ENCODE results near the gene PCDHGA6.
"Not testable (repeated sequence)": the region's sequence is repeated elsewhere in the genome, so short reads cannot be mapped to it uniquely, and the experiment has no call there.

PCDHGA6 gene

DNA sequence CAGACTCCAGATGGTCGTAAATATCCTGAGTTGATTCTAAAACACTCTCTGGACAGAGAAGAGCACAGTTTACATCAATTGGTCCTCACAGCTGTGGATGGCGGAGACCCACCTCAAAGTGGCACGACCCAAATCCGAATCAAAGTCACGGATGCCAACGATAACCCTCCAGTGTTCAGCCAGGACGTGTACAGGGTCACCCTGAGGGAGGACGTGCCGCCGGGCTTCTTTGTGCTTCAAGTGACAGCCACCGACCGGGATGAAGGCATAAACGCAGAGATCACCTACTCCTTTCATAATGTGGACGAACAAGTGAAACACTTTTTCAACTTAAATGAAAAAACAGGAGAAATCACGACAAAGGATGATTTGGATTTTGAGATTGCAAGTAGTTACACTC lies 13.0 kb upstream of the PCDHGA6 start:
- no peak for DNase-seq

DNA sequence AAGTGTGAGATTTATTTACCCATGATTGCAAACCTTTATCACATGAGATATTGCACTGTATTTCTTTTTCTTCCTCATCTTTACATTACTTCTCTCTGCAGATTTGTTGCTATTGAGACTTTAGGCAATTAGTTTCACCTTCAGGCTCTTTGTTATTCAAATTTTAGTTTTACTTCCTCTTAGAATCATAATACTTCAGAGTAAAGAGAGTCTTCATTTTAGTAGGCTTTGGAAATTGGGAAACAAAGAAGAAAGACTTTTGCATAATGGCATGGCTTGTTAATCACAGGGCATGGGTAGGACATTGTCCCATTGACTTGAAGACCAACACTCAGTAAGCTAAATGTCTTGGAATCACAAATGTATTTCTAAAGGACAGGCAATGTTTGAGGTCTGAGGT lies 11.0 kb upstream of the PCDHGA6 start:
- no peak for DNase-seq

DNA sequence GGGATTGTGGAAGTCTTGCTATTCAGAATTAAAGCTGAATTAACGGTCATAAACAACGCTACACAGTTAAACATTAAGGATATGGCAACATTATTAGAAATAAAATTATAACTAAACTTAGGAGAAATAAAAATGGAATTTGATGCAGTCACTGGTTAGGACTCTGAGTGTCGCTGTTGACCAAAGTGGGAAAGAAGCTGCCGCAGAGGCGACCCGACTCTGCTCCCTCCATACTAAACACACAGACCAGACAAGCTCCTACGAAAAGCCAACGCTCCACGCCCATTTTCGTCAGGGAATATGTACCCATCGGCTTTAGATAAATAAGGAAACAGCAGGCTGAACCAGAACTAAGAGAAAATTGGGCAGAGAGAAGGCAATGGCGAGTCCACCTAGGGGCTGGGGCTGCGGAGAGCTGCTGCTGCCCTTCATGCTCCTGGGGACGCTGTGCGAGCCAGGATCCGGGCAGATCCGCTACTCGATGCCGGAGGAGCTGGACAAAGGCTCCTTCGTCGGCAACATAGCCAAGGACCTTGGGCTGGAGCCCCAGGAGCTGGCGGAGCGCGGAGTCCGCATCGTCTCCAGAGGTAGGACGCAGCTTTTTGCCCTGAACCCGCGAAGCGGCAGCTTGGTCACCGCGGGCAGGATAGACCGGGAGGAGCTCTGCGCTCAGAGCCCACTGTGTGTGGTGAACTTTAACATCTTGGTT lies 9.6 kb upstream of the PCDHGA6 start, which contains the start of gene PCDHGA5:
Gene PCDHGA5 (plus strand): TSS at position 211 of the 709 bp plus-strand sequence. CDS start 169 bp downstream, at position 380.
- DNase-seq, result no peak

DNA sequence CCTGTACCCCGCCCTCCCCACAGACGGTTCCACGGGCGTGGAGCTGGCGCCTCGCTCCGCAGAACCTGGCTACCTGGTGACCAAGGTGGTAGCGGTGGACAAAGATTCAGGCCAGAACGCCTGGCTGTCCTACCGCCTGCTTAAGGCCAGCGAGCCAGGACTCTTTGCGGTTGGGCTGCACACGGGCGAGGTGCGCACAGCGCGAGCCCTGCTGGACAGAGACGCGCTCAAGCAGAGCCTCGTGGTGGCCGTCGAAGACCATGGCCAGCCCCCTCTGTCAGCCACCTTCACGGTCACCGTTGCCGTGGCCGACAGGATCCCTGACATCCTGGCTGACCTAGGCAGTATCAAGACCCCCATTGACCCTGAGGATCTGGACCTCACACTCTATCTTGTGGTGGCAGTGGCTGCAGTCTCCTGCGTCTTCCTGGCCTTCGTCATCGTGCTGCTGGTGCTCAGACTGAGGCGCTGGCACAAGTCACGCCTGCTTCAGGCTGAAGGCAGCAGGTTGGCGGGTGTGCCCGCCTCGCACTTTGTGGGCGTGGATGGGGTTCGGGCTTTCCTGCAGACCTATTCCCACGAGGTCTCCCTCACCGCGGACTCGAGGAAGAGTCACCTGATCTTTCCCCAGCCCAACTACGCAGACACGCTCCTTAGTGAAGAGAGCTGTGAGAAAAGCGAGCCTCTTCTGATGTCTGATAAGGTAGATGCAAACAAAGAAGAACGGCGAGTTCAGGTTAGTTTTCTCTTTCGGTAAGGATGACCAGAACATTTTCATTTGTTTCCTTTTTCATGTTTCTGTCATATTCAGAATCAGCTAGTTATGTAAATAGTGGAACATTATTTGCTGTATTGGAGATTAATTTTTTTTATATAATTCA lies 7.4 kb upstream of the PCDHGA6 start:
- no peak for DNase-seq

DNA sequence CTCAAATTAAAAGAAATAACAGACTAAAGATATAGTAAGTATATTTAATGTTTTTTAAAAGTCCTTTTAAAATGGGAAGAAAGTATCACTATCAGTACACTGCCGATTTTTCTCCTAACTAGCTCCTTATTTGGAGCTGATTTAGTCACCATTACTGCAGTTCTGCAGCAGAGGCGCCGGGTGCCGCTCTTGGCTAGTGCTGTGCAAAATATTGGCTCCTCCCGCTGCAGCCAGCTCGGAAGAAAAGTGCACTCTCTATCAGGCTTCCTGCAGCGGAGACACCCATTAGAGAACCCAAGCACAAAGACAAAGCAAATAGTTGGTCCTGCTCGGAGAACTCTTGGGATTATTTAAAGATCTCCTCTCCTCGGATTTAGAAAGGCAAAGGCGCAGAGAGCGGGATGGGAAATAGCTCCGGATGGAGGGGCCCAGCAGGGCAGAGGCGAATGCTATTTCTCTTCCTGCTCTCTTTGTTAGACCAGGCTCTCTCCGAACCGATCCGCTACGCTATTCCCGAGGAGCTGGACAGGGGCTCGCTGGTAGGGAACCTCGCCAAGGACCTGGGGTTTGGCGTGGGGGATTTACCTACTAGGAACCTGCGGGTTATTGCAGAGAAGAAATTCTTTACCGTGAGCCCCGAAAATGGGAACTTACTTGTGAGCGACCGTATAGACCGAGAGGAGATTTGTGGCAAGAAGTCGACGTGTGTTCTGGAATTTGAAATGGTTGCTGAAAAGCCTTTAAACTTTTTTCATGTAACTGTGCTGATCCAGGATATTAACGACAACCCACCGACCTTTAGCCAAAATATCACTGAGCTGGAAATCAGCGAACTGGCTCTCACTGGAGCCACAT lies 3.5 kb upstream of the PCDHGA6 start, which contains the start of gene PCDHGB3:
Gene PCDHGB3 (plus strand): TSS at position 249 of the 855 bp plus-strand sequence. CDS start 153 bp downstream, at position 402.
- DNase-seq, result no peak

DNA sequence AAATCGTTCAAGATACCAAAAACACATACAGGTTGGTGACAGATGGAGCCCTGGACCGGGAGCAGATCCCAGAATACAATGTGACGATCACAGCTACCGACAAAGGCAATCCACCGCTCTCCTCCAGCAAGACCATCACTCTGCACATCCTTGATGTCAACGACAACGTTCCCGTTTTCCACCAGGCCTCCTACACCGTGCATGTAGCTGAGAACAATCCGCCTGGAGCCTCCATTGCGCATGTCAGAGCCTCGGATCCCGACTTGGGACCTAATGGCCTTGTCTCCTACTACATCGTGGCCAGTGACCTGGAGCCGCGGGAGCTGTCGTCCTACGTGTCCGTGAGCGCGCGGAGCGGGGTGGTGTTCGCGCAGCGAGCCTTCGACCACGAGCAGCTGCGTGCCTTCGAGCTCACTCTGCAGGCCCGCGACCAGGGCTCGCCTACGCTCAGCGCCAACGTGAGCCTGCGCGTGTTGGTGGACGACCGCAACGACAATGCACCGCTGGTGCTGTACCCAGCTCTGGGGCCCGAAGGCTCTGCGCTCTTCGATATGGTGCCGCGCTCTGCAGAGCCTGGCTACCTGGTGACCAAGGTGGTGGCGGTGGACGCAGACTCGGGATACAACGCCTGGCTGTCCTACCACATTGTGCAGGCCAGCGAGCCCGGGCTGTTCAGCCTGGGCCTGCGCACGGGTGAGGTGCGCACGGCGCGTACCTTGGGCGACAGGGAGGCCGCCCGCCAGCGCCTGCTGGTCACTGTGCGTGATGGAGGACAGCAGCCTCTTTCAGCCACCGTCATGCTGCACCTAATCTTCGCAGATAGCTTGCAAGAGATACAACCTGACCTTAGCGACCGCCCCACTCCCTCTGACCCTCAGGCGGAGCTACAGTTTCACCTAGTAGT lies 1.9 kb upstream of the PCDHGA6 start:
- no peak for DNase-seq

DNA sequence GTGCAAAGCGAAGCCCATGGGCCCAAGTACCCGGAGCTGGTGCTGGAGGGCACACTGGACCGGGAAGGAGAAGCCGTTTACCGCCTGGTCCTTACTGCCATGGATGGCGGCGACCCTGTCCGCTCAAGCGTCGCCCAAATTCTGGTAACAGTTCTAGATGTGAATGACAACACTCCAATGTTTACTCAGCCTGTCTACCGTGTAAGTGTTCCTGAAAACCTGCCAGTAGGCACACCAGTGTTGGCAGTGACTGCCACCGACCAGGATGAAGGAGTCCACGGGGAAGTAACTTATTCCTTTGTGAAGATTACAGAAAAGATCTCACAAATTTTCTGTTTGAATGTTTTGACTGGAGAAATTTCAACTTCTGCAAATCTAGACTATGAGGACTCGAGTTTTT lies 936 bp downstream of the PCDHGA6 start:
- no peak for DNase-seq

DNA sequence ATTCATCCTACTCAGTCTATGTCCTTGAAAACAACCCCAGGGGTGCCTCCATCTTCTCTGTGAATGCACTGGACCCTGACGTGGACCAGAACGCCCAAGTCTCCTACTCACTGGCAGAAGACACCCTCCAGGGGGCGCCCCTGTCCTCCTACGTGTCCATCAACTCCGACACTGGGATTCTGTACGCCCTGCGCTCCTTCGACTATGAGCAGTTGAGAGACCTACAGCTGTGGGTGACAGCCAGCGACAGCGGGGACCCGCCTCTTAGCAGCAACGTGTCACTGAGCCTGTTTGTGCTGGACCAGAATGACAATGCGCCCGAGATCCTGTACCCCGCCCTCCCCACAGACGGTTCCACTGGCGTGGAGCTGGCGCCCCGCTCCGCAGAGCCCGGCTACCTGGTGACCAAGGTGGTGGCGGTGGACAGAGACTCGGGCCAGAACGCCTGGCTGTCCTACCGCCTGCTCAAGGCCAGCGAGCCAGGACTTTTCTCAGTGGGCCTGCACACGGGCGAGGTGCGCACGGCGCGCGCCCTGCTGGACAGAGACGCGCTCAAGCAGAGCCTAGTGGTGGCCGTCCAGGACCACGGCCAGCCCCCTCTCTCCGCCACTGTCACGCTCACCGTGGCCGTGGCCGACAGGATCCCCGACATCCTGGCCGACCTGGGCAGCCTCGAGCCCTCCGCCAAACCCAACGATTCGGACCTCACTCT lies 1.9 kb downstream of the PCDHGA6 start:
- DNase-seq, result not testable (repeated sequence)

DNA sequence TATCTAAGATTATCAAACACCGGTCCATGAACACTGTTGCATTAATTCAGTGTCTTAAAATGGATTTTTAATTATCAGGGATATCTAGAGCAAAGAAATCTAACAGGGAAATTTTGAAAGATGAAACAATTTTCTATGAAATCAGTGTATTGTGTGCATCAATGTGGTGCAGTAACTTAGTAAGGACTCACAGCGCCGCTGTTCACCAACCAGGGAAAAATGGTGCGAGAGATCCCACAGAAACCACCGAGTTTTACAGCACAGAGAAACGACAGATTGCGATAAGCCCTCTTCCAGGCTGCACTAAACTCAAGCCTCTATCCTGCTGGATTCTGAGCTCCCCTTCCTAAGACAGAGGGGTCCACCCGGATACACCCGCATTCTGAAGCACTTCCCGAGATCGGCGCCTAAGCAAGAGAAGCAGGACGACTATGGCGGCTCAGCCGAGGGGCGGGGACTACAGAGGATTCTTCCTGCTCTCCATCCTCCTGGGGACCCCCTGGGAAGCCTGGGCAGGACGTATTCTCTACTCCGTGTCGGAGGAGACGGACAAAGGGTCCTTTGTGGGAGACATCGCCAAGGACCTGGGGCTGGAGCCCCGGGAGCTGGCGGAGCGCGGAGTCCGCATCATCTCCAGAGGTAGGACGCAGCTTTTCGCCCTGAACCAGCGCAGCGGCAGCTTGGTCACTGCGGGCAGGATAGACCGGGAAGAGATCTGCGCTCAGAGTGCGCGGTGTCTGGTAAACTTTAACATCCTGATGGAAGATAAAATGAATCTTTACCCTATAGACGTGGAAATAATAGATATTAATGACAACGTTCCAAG lies 9.0 kb downstream of the PCDHGA6 start, which contains the start of gene PCDHGA7:
Gene PCDHGA7 (plus strand): TSS at position 274 of the 826 bp plus-strand sequence. CDS start 158 bp downstream, at position 432.
- no peak for DNase-seq

DNA sequence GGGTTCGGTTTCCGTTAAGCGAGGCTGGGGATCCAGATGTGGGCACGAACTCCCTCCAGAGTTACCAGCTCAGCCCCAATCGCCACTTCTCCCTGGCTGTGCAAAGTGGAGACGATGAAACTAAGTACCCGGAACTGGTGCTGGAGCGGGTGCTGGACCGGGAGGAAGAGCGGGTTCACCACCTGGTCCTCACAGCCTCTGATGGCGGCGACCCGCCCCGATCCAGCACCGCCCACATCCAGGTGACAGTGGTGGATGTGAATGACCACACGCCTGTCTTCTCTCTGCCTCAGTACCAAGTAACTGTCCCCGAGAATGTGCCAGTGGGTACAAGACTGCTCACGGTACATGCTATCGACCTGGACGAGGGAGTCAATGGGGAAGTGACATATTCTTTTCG lies 9.7 kb downstream of the PCDHGA6 start:
- DNase-seq, result no peak

DNA sequence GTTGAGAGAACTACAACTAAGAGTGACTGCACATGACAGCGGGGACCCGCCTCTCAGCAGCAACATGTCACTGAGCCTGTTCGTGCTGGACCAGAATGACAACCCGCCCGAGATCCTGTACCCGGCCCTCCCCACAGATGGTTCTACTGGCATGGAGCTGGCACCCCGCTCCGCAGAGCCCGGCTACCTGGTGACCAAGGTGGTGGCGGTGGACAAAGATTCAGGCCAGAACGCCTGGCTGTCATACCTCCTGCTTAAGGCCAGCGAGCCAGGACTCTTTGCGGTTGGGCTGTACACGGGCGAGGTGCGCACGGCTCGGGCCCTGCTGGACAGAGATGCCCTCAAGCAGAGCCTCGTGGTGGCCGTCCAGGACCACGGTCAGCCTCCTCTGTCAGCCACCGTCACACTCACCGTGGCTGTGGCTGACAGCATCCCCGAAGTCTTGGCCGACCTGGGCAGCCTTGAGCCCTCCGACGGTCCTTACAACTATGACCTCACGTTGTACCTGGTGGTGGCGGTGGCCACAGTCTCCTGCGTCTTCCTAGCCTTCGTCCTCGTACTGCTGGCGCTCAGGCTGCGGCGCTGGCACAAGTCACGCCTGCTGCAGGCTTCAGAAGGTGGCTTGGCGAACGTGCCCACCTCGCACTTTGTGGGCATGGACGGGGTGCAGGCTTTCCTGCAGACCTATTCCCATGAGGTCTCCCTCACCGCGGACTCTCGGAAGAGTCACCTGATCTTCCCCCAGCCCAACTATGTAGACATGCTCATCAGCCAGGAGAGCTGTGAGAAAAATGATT lies 11.0 kb downstream of the PCDHGA6 start:
- DNase-seq, result no peak

DNA sequence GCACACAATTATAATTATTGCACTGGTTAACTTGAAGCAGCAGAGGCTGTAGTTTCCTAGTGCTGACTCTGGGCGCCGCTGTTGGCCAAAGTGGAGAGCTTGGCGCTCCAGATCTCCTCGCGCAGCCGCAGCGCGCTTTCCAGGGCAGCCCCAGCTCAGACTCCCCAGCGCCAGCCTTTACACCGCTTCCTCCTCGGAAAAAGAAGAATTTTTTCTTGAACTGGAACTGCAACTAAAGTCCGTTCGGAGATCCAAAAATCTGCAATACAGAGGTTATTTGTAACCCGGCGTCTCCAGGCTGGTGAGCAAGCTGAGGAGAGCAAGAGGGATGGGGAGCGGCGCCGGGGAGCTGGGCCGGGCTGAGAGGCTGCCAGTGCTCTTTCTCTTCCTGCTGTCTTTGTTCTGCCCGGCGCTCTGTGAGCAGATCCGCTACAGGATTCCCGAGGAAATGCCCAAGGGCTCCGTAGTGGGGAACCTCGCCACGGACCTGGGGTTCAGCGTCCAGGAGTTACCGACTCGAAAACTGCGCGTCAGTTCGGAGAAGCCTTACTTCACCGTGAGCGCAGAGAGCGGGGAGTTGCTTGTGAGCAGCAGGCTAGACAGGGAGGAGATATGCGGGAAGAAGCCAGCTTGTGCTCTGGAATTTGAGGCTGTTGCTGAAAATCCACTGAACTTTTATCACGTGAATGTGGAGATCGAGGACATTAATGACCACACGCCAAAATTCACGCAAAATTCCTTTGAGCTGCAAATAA lies 14.0 kb downstream of the PCDHGA6 start, which contains the start of gene PCDHGB4:
Gene PCDHGB4 (plus strand): TSS at position 142 of the 755 bp plus-strand sequence. CDS start 187 bp downstream, at position 329.
- not testable (repeated sequence) for DNase-seq

DNA sequence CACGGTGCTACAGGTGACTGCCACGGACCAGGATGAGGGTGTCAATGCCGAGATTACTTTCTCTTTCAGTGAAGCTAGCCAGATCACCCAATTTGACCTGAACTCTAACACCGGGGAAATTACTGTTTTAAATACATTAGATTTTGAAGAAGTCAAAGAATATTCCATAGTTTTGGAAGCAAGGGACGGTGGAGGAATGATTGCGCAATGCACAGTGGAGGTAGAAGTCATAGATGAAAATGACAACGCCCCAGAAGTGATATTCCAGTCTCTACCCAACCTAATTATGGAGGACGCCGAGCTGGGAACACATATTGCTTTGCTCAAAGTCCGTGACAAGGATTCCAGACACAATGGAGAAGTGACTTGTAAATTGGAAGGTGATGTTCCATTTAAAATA lies 15.0 kb downstream of the PCDHGA6 start:
- no peak for DNase-seq

DNA sequence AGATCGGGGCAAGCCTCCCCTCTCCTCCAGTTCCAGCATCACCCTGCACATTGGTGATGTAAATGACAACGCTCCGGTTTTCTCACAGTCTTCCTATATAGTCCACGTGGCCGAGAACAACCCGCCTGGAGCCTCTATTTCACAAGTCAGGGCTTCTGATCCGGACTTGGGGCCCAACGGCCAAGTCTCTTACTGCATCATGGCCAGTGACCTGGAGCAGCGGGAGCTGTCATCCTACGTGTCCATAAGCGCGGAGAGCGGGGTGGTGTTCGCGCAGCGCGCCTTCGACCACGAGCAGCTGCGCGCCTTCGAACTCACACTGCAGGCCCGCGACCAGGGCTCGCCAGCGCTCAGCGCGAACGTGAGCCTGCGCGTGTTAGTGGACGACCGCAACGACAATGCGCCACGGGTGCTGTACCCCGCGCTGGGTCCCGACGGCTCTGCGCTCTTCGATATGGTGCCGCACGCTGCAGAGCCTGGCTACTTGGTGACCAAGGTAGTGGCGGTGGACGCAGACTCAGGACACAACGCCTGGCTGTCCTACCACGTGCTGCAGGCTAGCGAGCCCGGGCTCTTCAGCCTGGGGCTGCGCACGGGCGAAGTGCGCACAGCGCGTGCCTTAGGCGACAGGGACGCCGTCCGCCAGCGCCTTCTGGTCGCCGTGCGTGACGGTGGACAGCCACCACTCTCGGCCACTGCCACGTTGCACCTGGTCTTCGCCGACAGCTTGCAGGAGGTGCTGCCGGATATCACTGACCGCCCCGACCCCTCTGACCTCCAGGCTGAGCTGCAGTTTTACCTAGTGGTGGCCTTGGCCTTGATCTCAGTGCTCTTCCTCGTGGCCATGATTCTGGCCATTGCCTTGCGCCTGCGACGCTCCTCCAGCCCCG lies 15.7 kb downstream of the PCDHGA6 start:
- DNase-seq, result no peak

DNA sequence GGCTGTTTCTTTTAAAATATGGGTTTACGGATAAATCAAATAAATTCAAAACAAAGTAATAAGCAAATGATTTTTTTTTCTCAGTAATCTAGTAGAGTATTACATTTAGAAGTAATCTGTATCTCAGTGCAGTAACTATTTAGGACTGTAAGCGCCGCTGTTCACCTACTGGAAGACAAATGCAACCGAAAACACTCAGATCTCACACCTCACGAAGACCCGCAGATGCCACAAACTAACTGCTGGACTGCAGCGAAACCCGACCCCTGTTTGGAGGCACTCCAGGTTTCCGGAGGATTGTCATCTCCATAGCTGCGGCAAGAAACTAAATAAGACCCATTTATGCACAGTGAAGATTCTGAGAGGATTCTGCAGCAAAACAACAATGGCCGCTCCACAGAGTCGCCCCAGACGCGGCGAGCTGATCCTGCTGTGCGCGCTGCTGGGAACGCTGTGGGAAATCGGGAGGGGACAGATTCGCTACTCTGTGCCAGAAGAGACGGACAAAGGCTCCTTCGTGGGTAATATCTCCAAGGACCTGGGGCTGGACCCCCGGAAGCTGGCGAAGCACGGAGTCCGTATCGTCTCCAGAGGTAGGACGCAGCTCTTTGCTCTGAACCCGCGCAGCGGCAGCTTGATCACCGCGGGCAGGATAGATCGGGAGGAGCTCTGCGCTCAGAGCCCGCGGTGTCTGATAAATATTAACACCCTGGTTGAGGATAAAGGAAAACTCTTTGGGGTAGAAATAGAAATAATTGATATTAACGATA lies 18.9 kb downstream of the PCDHGA6 start, which contains the start of gene PCDHGA8:
Gene PCDHGA8 (plus strand): TSS at position 205 of the 770 bp plus-strand sequence. CDS start 181 bp downstream, at position 386.
- no peak for DNase-seq

DNA sequence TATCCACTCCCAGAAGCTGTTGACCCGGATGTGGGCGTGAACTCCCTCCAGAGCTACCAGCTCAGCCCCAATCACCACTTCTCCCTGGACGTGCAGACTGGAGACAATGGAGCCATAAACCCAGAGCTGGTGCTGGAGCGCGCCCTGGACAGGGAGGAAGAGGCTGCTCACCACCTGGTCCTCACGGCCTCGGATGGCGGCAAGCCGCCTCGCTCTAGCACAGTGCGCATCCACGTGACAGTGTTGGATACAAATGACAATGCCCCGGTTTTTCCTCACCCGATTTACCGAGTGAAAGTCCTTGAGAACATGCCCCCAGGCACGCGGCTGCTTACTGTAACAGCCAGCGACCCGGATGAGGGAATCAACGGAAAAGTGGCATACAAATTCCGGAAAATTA lies 19.6 kb downstream of the PCDHGA6 start:
- DNase-seq, result no peak
